GM18502 (cell line): Measurements from ENCODE around the gene C19orf81.
"Not testable (repeated sequence)": the region's sequence is repeated elsewhere in the genome, so short reads cannot be mapped to it uniquely, and the experiment has no call there.

Source experiments
- ATAC-seq: cut with Tn5 transposase; IDR thresholded peaks from one replicate; pipeline ENCODE4 v1.9.1; 2021; ENCODE audit warnings: mild to moderate bottlenecking; ENCODE audit not compliant: unreplicated experiment, poor library complexity

C19orf81 gene

GRCh38 chr19:50649433-50650391, at the start of gene C19orf81:
C19orf81 (plus strand) TSS chr19:50649445; CDS start chr19:50649445, 0 bp downstream.
- ATAC-seq: no peak

GRCh38 chr19:50601407-50602088, 47.7 kb upstream of the C19orf81 start:
- ATAC-seq: no peak

- no peak for ATAC-seq
Measured at GRCh38 chr19:50602089-50602422, 47.2 kb upstream of the C19orf81 start.

GRCh38 chr19:50602496-50602895, 46.7 kb upstream of the C19orf81 start:
- ATAC-seq: no peak

- no peak for ATAC-seq
Measured at GRCh38 chr19:50602935-50603334, 46.3 kb upstream of the C19orf81 start.

- ATAC-seq: not testable (repeated sequence)
Measured at GRCh38 chr19:50604264-50605073, 44.8 kb upstream of the C19orf81 start.

GRCh38 chr19:50606059-50606836, 43.0 kb upstream of the C19orf81 start:
- ATAC-seq: not testable (repeated sequence)

GRCh38 chr19:50607388-50607787, 41.9 kb upstream of the C19orf81 start:
- ATAC-seq: no peak

GRCh38 chr19:50607874-50608785, 41.1 kb upstream of the C19orf81 start:
- ATAC-seq: no peak

- ATAC-seq: not testable (repeated sequence)
Measured at GRCh38 chr19:50612504-50613404, 36.5 kb upstream of the C19orf81 start.

GRCh38 chr19:50618379-50618778, 30.9 kb upstream of the C19orf81 start:
- ATAC-seq: not testable (repeated sequence)

GRCh38 chr19:50619184-50619583, 30.1 kb upstream of the C19orf81 start:
- not testable (repeated sequence) for ATAC-seq

GRCh38 chr19:50620394-50620906, 28.8 kb upstream of the C19orf81 start:
- ATAC-seq: not testable (repeated sequence)

GRCh38 chr19:50624949-50625600, 24.2 kb upstream of the C19orf81 start:
- no peak for ATAC-seq

- no peak for ATAC-seq
Measured at GRCh38 chr19:50626011-50626410, 23.2 kb upstream of the C19orf81 start.

GRCh38 chr19:50626795-50627194, 22.4 kb upstream of the C19orf81 start:
- ATAC-seq: no peak

GRCh38 chr19:50628146-50628545, 21.1 kb upstream of the C19orf81 start:
- no peak for ATAC-seq
